ENCODE results near the gene GRID2. TPM values are rescaled to one million over a fixed set of nuclear protein-coding genes. Genes with fewer than 3 reads are reported as not detected.

Gene GRID2
- total RNA-seq, 1 donor from 2014 or later, result not detected

GRCh38 chr4:93157986-93158385 is 854.2 kb downstream of the GRID2 start:
- Mint-ChIP-seq H3K4me1 (ENCODE audit: unreplicated experiment) (no peaks in the 10 kb centered on the region), H3K9me3 (ENCODE audit: unreplicated experiment) (no peaks in the 10 kb centered on the region), H3K27ac (ENCODE audit: unreplicated experiment) (no peak overlapping the region), H3K4me3 (ENCODE audit: unreplicated experiment) (no peak overlapping the region), H3K27me3 (ENCODE audit: unreplicated experiment) (peaks cover 19% of the 10 kb centered on the region), H3K36me3 (ENCODE audit: unreplicated experiment) (no peaks in the 10 kb centered on the region)
- TF ChIP-seq CTCF (IDR thresholded peaks at IDR 0.05), result peak; percentile 44
- DNase-seq (ENCODE audit: extremely low spot score, unreplicated experiment), result no peak

DNA sequence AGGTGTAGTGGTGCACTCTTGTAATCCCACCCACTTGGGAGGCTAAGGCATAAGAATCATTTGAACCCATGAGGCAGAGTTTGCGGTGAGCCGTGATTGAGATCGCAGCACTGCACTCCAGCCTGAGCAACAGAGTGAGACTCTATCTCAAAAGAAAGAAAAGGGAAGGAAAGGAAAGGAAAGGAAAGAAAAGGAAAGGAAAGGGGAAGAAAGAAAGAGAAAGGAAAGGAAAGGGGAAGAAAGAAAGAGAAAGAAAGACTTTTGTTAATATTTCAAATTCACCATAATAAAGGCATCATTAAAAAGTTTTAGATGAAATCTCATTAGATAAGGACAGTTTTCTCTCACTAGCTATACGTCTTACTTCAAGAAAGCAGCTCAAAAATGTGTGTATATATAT is 864.3 kb downstream of the GRID2 start:
- DNase-seq (ENCODE audit: extremely low spot score, unreplicated experiment), result no peak
- Mint-ChIP-seq H3K27me3 (ENCODE audit: unreplicated experiment) (peaks cover 17% of the 10 kb centered on the region), H3K9me3 (ENCODE audit: unreplicated experiment) (no peaks in the 10 kb centered on the region), H3K4me3 (ENCODE audit: unreplicated experiment) (no peak overlapping the region), H3K36me3 (ENCODE audit: unreplicated experiment) (no peaks in the 10 kb centered on the region), H3K4me1 (ENCODE audit: unreplicated experiment) (no peaks in the 10 kb centered on the region), H3K27ac (ENCODE audit: unreplicated experiment) (no peak overlapping the region)
- TF ChIP-seq CTCF (IDR thresholded peaks at IDR 0.05), result no peak

DNA sequence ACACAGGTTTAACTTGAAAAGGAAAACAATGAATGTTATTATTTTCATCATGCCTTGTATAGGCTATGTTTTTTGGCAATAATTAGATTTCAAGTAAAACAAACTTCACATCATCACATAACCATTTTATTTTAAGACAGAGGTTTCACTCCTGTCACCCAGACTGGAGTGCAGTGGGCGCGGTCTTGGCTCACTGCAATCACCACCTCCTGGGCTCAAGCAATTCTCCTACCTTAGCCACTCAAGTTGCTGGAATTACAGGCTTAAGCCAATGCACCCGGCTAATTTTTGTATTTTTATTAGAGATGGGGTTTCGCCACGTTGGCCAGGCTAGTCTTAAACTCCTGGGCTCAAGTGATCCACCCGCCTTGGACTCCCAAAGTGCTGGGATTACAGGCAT is 866.2 kb downstream of the GRID2 start:
- H3K4me3 Mint-ChIP-seq (ENCODE audit: unreplicated experiment), result no peak overlapping the region
- no peaks in the 10 kb centered on the region for H3K36me3 Mint-ChIP-seq (ENCODE audit: unreplicated experiment)
- no peaks in the 10 kb centered on the region for H3K4me1 Mint-ChIP-seq (ENCODE audit: unreplicated experiment)
- no peaks in the 10 kb centered on the region for H3K9me3 Mint-ChIP-seq (ENCODE audit: unreplicated experiment)
- no peak overlapping the region for H3K27ac Mint-ChIP-seq (ENCODE audit: unreplicated experiment)
- no peak for DNase-seq (ENCODE audit: extremely low spot score, unreplicated experiment)
- peaks cover 13% of the 10 kb centered on the region for H3K27me3 Mint-ChIP-seq (ENCODE audit: unreplicated experiment)
- TF ChIP-seq CTCF (IDR thresholded peaks at IDR 0.05), result no peak

- Mint-ChIP-seq H3K9me3 (ENCODE audit: unreplicated experiment) (no peaks in the 10 kb centered on the region), H3K36me3 (ENCODE audit: unreplicated experiment) (no peaks in the 10 kb centered on the region), H3K4me3 (ENCODE audit: unreplicated experiment) (no peak overlapping the region), H3K27me3 (ENCODE audit: unreplicated experiment) (no peaks in the 10 kb centered on the region), H3K27ac (ENCODE audit: unreplicated experiment) (no peak overlapping the region), H3K4me1 (ENCODE audit: unreplicated experiment) (no peaks in the 10 kb centered on the region)
- no peak for DNase-seq (ENCODE audit: extremely low spot score, unreplicated experiment)
- no peak for TF ChIP-seq CTCF (IDR thresholded peaks at IDR 0.05)
Observed at GRCh38 chr4:93174598-93174997, 870.8 kb downstream of the GRID2 start.

DNA sequence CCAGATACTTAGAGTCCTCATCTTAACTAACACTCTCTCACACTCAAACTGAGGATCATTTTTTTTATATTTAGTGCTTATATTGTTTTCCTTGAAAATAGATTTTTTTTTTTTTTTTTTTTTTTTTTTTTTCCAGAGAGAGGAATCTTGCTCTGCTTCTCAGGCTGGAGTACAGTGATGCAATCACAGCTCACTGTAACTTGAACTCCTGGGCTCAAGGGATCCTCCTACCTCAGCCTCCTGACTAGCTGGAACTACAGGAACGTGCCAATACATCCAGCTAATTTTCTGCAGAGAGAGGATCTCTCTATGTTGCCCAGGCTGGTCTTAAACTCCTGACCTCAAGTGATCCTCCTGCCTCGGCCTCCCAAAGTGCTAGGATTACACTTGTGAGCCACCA is 874.5 kb downstream of the GRID2 start:
- peaks cover 2% of the 10 kb centered on the region for H3K27me3 Mint-ChIP-seq (ENCODE audit: unreplicated experiment)
- no peaks in the 10 kb centered on the region for H3K36me3 Mint-ChIP-seq (ENCODE audit: unreplicated experiment)
- H3K4me3 Mint-ChIP-seq (ENCODE audit: unreplicated experiment), result no peak overlapping the region
- no peak overlapping the region for H3K27ac Mint-ChIP-seq (ENCODE audit: unreplicated experiment)
- no peaks in the 10 kb centered on the region for H3K4me1 Mint-ChIP-seq (ENCODE audit: unreplicated experiment)
- no peak for TF ChIP-seq CTCF (IDR thresholded peaks at IDR 0.05)
- no peak for DNase-seq (ENCODE audit: extremely low spot score, unreplicated experiment)
- no peaks in the 10 kb centered on the region for H3K9me3 Mint-ChIP-seq (ENCODE audit: unreplicated experiment)
